ENCODE measurements around the gene SLC44A5.

The SLC44A5 gene

GRCh38 chr1:75588779-75589475, 22.0 kb downstream of the SLC44A5 start:
- no peak for DNase-seq

DNA sequence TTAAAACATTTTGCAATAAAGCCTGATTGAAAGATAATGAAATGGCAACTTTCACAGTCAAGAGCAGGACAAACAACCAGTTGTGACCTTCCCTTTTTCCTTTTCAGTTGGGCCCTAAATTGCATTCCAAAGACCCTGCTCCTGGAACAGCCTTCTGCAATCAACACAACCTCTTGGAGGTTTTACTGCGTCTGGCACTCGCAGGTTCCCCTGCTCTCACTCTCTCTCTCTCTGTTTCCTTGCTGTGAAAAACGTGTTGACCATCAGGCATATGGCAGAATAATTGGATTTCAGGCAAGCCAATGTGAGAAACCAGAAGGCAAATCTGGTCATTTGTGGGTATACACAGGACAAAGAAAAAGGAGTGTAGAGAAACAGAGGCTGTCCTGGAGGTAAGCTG, 23.2 kb downstream of the SLC44A5 start:
- no peak for DNase-seq

- DNase-seq: no peak
These were observed 27.6 kb downstream of the SLC44A5 start for GRCh38 chr1:75583282-75583681.

DNA sequence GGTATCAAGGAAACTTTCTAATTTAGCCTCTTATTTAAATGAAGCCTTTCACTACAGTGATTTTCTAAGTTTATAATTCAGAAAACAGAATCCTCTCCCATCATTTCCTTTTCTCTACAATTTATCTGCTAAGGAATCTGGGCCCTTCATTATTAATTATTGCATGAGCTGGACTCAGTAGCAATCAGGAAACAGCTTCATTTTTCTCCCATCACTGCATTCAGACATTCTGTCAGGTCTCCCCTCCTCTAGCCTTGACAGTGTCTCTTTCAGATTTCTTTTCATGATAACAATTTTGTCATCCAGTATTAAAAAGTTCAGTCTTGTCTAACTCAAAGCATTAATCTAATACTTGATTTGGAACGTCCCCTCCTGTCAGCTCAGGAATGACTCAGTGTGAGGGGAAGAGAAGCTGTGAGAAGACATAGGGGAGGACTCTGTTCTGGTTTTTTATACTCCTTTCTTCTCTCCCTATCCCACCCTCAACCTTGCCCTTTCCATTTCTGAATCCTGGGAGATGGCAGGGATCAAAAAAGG, 28.1 kb downstream of the SLC44A5 start:
- DNase-seq: no peak

- DNase-seq: no peak
These were observed 31.9 kb downstream of the SLC44A5 start for GRCh38 chr1:75579046-75579445.

GRCh38 chr1:75575837-75576236, 35.1 kb downstream of the SLC44A5 start:
- DNase-seq: no peak

DNA sequence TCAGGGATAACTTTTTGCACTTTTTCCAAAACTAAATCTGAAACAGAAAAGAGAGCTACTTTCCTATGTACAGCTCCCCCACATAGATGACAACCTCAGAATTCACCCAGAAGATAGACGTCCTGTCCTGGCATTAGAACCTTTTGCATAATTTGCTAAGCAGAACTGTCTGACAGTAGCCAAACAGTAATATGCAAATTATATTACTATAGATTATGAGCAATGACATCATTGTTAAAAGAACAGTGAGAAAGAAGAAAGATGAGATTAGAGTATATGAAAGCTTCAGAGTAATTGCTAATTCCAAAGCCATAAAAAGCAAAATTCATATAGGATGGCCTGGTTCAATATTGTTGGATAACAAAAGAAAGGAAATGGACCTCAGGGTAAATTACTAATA, 43.7 kb downstream of the SLC44A5 start:
- no peak for DNase-seq

GRCh38 chr1:75559800-75560199, 51.1 kb downstream of the SLC44A5 start:
- no peak for DNase-seq

GRCh38 chr1:75559136-75559535, 51.8 kb downstream of the SLC44A5 start:
- DNase-seq: no peak

- DNase-seq: no peak
These were observed 56.0 kb downstream of the SLC44A5 start for GRCh38 chr1:75554870-75555269.

DNA sequence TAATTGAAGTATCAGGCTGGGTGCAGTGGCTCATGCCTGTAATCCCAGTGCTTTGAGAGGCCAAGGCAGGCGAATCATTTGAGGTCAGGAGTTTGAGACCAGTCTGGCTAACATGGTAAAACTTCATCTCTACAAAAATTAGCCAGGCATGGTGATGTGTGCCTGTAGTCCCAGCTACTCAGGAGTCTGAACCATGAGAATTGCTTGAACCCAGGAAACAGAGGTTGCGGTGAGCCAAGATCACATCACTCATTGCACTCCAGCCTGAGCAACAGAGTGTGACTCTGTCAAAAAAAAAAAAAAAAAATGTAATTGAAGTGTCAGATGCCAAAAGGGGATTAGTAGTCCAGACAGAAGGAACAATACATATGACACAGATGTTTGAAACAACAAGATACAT, 56.7 kb downstream of the SLC44A5 start:
- DNase-seq: no peak

DNA sequence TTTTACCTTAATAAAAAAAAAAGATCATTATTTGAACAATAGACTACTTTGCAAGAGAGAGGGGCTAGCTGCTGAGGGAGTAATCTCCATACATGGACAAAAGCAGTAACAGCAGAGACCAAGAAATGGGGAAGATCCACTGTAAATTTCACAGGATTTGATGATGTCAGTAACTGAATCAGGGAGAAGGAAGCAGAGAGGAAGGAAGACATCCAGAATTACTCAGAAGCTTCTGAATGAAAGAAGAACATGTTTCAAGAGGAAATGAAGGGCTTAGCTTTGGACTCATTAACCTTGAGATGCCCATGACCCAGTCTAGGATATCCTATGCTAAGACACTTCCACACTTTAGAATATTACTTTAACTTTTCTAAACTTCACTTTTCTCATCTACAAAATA, 60.4 kb downstream of the SLC44A5 start:
- DNase-seq: no peak

DNA sequence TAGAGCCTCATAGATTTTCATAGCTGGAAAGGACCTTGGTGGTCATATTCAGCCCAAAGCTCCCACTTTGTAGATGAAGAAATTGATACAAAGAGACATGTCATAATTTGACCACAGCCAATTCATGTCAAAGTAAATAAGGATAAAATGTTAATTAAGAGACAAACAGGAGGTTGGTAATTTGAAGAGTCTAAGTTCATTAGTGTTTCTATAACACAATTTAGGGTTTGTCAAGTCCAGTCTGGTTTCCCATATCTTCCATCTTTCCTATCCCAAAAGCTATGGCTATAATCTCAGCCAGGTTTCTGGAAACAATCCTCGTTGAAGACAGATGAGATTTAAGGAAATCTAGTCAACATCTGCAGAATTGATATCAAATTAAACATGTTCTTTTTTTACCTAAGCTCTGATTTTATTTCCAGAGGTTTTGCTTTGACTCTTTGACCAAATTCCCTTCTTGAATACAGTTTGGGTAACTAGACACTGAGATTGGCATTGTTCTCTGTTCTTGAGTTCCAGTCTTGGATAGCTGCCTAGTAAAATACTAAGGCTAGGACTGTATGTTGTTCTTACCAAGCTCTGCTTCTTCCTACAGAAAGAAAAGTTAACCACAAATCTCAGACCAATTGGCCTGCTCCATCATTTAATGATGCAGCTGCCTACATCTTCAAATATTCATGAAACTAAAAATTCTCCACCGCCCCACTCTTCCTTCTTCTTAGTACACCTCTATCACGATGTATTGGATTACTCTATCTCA, 62.0 kb downstream of the SLC44A5 start:
- no peak for DNase-seq

GRCh38 chr1:75543705-75544104, 67.2 kb downstream of the SLC44A5 start:
- no peak for DNase-seq

DNA sequence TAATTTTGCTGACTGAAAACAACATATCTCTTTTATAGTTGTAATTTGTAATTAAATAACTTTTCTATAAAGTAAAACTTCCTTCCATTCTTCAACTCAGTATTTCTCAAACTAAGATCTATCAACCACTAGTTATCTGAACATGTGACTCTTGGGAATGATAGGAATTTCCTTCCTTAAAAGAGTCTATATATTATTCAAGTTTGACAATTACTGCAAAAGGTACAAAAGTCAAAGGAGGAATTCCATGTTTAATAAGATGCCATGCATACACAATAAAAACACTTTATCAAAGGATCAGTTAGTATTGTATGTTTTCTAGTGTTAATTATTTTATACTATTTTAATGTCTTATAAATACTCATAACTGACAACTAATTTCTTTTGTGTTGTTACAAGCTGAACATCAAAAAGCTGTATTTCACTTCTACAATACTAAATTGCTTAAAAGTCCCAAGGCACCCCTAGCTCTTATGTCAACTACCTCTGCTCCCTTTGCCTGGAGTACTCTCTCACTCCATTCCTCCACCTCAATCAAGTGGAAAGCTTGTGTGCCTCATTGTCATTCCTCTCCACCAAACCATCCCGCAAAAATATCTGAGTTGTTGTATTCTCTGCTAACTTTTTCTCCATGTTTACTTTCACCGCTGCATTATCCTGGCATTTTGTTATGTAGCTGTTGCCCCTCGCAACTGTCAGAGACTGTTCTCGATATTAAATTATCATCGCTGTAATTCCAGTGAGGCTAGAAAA, 67.9 kb downstream of the SLC44A5 start:
- no peak for DNase-seq

GRCh38 chr1:75539230-75540116, 71.4 kb downstream of the SLC44A5 start:
- no peak for DNase-seq

- no peak for DNase-seq
These were observed 77.8 kb downstream of the SLC44A5 start for GRCh38 chr1:75533085-75533484.

DNA sequence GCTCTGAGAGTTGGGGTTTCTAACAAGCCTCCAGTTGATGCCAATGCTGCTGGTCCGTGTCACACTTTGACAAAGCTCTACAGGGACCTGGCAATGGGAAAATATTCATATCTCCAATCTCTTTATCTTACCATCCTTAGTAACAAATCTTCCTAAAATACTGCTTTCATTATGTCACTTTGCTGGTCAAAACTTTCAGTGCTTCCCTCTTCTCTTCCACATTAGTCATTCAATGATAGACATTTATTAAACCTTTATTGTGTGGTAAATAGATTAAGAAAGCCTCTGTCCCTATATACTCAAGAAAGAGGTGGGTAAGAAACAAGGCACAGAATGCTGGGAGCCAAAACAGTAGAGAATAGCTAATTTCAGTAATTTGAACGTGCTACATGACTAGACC, 79.3 kb downstream of the SLC44A5 start:
- DNase-seq: no peak

- DNase-seq: no peak
These were observed 81.4 kb downstream of the SLC44A5 start for GRCh38 chr1:75529488-75529887.

- DNase-seq: no peak
These were observed 82.9 kb downstream of the SLC44A5 start for GRCh38 chr1:75528001-75528400.

DNA sequence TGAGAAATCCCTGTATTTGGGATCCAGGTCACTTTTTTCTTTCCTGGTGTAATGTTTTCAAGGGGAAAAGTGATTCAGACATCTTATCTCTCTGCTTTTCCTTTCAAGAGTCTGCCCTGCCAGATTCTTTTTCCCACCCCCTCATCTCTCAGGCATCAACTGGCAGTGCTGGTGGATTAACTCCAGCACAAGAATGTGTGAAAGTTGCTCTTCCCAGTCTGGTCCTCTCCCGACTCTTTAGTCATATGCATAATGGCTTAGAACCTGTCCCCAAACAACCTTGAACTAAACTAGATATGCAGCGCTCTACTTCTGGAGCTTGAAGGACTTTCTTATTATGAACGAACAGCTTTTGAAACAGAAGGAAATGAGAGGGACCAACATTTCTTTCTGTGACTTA, 88.5 kb downstream of the SLC44A5 start:
- DNase-seq: no peak

GRCh38 chr1:75521658-75522057, 89.3 kb downstream of the SLC44A5 start:
- DNase-seq: no peak

Data from CD4-positive, alpha-beta T cell treated with Interleukin-17A for 1 hour (primary cell).